ENCODE data around the gene ATP10D.

ATP10D gene

GRCh38 chr4:47466056-47466785, 18.9 kb upstream of the ATP10D start:
- no peak overlapping the region for H3K4me3 ChIP-seq (ENCODE audit: low read length)
- no peak for TF ChIP-seq CTCF (conservative IDR thresholded peaks at IDR 0.05; ENCODE audit: low read depth, low read length)
- no peak for DNase-seq (ENCODE audit: low read depth)

DNA sequence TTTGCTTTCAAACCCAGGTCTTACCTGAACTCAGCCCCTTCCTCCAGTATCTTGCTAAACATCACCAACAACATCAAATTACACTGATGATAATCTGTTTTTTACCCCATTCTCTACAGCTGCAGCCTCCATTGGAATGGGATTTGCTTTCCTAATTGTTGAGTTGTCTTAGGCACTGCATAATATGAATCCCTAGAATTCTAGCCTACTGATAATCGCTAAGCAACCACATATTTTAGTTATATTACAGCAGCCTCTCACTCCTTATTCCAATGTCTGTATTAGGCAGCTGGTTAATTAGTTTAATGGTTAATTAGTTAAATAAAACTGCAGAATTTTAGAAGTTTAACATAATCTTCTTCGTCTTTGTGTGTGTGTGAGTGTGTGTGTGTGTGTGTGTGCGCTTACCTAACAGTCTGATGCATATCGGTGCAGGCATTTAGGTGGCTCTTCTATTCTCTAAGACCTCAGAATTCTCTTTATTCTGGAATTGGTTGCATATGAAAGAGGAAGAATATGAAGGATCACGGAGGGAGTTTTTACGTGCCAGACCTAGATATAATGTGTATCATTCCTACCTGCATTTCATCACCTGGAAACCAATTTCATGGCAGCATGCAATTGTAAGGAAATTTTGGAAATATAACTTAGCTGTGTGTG, 16.2 kb upstream of the ATP10D start:
- no peak for TF ChIP-seq CTCF (conservative IDR thresholded peaks at IDR 0.05; ENCODE audit: low read depth, low read length)
- DNase-seq (ENCODE audit: low read depth) = peak; percentile 51
- no peak overlapping the region for H3K4me3 ChIP-seq (ENCODE audit: low read length)

DNA sequence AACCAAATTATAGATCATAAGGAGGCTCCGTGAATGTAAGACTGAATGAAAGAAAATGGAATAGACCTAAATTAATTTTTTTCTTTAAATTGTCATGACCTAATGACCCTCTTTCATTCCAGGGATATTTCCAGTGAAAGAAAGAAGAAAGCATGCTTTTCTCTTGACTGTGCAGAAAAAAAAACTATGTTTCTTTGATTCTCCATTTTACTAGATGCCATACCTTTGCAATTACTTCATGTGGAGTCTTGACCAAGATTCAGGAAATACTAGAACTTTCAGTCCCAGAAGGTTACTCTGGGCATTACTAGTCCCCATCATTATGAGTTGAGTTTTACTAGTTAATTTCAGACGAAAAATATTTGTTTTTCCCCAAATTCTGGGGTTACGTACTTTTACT, 15.1 kb upstream of the ATP10D start:
- H3K4me3 ChIP-seq (ENCODE audit: low read length) = no peak overlapping the region
- no peak for TF ChIP-seq CTCF (conservative IDR thresholded peaks at IDR 0.05; ENCODE audit: low read depth, low read length)
- no peak for DNase-seq (ENCODE audit: low read depth)

GRCh38 chr4:47471064-47471463, 14.0 kb upstream of the ATP10D start:
- no peak for DNase-seq (ENCODE audit: low read depth)
- no peak overlapping the region for H3K4me3 ChIP-seq (ENCODE audit: low read length)
- no peak for TF ChIP-seq CTCF (conservative IDR thresholded peaks at IDR 0.05; ENCODE audit: low read depth, low read length)

GRCh38 chr4:47471591-47471990, 13.5 kb upstream of the ATP10D start:
- DNase-seq (ENCODE audit: low read depth) = no peak
- H3K4me3 ChIP-seq (ENCODE audit: low read length) = no peak overlapping the region
- TF ChIP-seq CTCF (conservative IDR thresholded peaks at IDR 0.05; ENCODE audit: low read depth, low read length) = no peak

DNA sequence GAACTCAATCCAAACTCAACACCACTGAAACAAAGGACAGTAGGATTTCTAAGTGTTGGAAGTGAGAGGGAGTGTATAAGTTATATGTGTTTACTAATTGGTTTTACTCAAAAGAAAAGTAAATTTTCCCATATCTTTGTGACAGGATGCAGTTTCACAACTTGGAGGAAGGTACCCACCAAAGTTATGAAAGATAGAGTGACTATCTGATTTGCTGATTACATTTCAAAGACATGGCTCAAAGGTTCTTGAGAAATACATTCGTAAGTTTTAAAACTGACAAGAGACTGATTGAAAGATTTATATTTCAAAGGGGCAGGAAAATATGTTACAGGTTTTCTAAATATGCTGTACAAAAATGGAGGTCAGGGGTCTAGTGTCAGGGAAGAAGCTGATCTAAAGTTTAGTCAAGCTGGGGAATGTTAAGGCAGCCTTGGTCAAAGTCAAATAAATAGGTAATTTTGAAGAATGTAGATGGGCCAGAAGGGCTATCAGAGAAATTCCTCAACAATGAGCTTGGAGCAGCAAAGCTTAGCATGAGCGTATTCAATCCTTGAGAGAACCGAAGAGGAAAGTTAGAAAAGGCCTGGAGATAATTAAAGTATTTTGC, 11.8 kb upstream of the ATP10D start:
- no peak for TF ChIP-seq CTCF (conservative IDR thresholded peaks at IDR 0.05; ENCODE audit: low read depth, low read length)
- no peak overlapping the region for H3K4me3 ChIP-seq (ENCODE audit: low read length)
- no peak for DNase-seq (ENCODE audit: low read depth)
